ENCODE data around the gene UBE2Q2.

DNA sequence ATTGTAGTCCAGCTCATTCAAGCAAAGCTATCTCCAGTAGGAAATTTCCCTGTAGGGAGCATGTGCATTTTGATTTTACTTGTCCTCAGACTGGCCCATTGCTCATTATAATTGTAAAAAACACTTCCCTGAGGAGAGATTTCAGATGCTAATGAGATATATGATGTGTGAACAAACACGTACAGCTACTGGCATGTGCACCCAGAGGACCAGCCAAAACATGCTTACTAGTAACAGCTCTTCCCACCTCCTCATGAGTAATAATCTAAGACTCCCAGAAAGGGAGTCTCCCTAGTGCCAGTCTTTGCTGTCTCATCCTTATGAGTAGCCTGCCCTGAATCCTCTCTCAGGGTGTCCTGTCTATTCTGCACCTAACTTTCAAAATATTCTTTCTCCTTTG, 103.8 kb downstream of the UBE2Q2 start:
- TF ChIP-seq POLR2AphosphoS5 (IDR thresholded peaks at IDR 0.05; ENCODE audit: borderline replicate concordance, low read depth, low read length) (no peak), EZH2 (IDR thresholded peaks at IDR 0.05) (no peak)

Measured in SK-N-MC (cell line).